COLO668 (cell line): ENCODE measurements around the gene HDHD5.
"Not testable (repeated sequence)": the region's sequence is repeated elsewhere in the genome, so short reads cannot be mapped to it uniquely, and the experiment has no call there.

Source experiments
- DNase-seq: peaks from one replicate; lab custom pipeline; 2025; ENCODE audit not compliant: unreplicated experiment; lab: John Stamatoyannopoulos, UW

HDHD5 gene

GRCh38 chr22:17157714-17158113 is 1.4 kb downstream of the HDHD5 start:
- no peak for DNase-seq

- no peak for DNase-seq
Measured at GRCh38 chr22:17155941-17156340, 3.1 kb downstream of the HDHD5 start.

- no peak for DNase-seq
Measured at GRCh38 chr22:17152971-17153370, 6.1 kb downstream of the HDHD5 start.

GRCh38 chr22:17152340-17152739 is 6.7 kb downstream of the HDHD5 start:
- DNase-seq, result no peak

- DNase-seq, result no peak
Measured at GRCh38 chr22:17149076-17149815, 9.8 kb downstream of the HDHD5 start.

- not testable (repeated sequence) for DNase-seq
Measured at GRCh38 chr22:17147458-17147857, 11.6 kb downstream of the HDHD5 start.

GRCh38 chr22:17145021-17145680 is 13.9 kb downstream of the HDHD5 start:
- no peak for DNase-seq

GRCh38 chr22:17143826-17144225 is 15.3 kb downstream of the HDHD5 start:
- DNase-seq, result no peak

- DNase-seq, result no peak
Measured at GRCh38 chr22:17143101-17143500, 16.0 kb downstream of the HDHD5 start.

- no peak for DNase-seq
Measured at GRCh38 chr22:17140826-17141766, 18.0 kb downstream of the HDHD5 start.

GRCh38 chr22:17140022-17140421 is 19.1 kb downstream of the HDHD5 start:
- DNase-seq, result no peak

GRCh38 chr22:17138513-17138912 is 20.6 kb downstream of the HDHD5 start:
- no peak for DNase-seq

- DNase-seq, result no peak
Measured at GRCh38 chr22:17137861-17138425, 21.1 kb downstream of the HDHD5 start.

- no peak for DNase-seq
Measured at GRCh38 chr22:17137170-17137569, 21.9 kb downstream of the HDHD5 start.

GRCh38 chr22:17135153-17135760 is 23.8 kb downstream of the HDHD5 start:
- no peak for DNase-seq

- DNase-seq, result no peak
Measured at GRCh38 chr22:17133137-17133536, 25.9 kb downstream of the HDHD5 start.

GRCh38 chr22:17132112-17132511 is 27.0 kb downstream of the HDHD5 start:
- DNase-seq, result no peak

- DNase-seq, result peak; percentile 51
Measured at GRCh38 chr22:17131686-17132085, 27.4 kb downstream of the HDHD5 start.

GRCh38 chr22:17130199-17130598 is 28.9 kb downstream of the HDHD5 start:
- DNase-seq, result no peak

GRCh38 chr22:17121233-17122195 is 37.6 kb downstream of the HDHD5 start, which contains the start of gene TMEM121B:
Gene TMEM121B, minus strand, starts transcription at chr22:17121360. Its CDS starts 233 bp downstream, at chr22:17121127.
- DNase-seq, result peak; percentile 92
